Activated T-cell treated with anti-CD3 and anti-CD28 coated beads for 24 hours (primary cell): ENCODE data around the gene BICRAL.

ENCODE experiments used
- DNase-seq: peaks from one replicate; pipeline ENCODE4 v3.0.0-alpha.2; 2020; ENCODE audit warnings: low read depth

Gene BICRAL

DNA sequence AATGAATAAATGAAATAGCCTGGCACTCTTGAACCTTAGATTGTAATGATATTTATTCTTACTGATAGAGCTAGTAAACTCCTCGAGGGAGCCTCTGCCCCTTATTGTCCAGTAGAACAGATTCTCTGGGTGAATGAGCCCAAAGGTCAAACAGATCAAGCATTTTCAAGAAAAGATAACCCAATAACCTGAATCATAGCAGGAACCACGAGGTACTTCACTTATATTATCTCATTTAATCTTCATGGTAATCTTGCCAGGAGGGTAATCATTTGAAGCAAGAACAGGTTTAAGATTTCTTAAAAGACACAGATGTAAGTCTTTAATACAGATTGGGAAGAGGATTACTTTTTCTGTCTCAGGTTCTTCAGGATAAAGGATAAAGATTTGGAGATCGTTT lies 18.9 kb upstream of the BICRAL start:
- DNase-seq, result no peak

DNA sequence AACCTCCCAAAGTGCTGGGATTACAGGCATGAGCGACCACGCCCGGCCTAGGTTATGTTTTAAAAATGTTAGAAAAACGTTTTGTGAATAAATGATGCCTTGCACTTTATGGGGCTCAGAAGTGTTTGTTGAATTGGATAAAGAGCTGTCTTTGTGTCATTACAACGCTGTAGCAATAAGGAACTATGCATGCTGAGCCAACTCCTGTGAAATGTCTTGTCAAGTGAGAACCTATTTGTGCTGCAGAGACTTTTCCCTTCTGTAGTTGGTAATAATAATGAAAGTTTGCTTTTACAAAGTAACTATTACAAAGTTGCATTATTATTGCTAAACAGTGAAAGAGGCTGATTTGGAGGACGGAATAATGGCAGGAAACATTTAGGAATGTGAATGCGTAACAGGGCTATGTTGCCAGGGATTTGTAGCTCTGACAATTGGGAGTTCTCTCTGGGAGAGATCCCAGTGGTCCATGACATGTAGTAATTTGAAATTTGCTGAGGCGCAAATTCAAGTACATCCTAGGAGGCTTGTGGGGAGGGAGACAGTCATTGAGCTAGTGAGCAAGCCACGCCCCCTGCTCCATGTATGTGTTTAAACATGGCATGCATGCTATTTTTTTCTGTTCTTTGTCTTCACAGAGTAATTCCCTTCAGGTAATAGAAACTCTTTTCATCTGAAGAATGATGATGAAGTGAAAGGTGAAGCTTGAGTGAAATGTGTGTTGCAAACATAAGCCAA lies 16.8 kb upstream of the BICRAL start:
- DNase-seq, result no peak

DNA sequence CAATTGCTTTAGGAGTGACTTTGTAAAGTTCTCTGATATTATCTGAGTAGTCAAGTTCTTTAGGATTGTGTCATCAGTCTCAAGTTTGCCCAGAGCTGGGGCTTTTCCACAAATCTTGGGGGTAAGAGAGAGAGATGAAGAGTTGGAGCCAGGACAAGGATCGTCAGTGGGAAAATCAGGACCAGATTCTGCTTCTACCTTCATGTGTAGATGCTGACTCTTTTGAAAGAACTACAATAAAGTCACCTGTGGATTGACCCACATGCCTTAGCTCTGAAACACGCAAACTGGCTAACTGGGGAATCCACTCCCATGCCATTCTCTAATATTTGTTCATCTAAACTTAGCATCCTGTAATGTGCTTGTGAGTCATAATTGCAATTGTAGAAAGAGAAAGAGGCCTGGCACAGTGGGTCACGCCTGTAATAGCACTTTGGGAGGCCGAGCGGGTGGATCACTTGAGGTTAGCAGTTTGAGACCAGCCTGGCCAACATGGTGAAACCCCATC lies 15.6 kb upstream of the BICRAL start:
- no peak for DNase-seq

GRCh38 chr6:42769051-42769450 lies 12.8 kb upstream of the BICRAL start:
- no peak for DNase-seq

- no peak for DNase-seq
These were observed 12.0 kb upstream of the BICRAL start for GRCh38 chr6:42769836-42770235.

GRCh38 chr6:42771741-42772100 lies 10.1 kb upstream of the BICRAL start:
- no peak for DNase-seq

DNA sequence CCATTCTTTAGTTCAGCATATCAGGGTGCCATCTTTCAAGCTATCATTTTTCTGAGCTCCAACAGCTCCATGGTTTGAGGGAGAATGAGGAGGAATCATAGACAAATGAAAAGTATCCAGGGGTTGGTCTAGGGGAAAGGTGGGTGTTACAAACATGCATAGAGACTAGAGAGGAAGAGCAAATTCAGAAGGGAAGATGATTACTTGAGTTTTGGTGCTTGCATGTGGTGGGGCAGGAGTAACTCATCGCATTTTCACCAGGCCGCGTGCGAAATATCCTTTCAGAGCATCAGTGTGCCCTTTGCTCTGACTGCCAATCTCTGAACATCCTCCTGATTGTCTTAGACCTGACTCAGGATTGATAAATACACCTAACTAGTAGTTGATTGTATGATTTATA lies 7.7 kb upstream of the BICRAL start:
- DNase-seq, result no peak

GRCh38 chr6:42774821-42775487 lies 6.9 kb upstream of the BICRAL start:
- DNase-seq, result peak; percentile 25

- DNase-seq, result no peak
These were observed 4.6 kb upstream of the BICRAL start for GRCh38 chr6:42777126-42777822.

GRCh38 chr6:42778122-42778521 lies 3.7 kb upstream of the BICRAL start:
- DNase-seq, result no peak

DNA sequence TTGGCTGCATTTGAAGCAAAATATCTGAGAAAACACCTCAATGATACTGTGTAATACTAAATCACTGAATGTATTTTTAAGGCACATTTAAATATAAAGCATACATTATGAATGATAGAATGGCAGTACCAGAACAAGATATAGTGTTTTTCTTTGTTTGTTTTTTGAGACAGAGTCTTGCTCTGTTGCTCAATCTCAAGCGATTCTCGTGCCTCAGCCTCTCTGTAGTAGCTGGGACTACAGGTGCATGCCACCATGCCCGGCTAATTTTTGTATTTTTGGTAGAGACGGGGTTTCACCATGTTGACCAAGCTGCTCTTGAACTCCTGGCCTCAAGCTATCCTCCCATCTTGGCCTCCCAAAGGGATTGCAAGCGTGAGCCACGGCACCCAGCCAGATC lies 2.3 kb upstream of the BICRAL start:
- no peak for DNase-seq

- DNase-seq, result no peak
These were observed 381 bp upstream of the BICRAL start for GRCh38 chr6:42781546-42781795.

- peak; percentile 60 for DNase-seq
These were observed 881 bp downstream of the BICRAL start for GRCh38 chr6:42782689-42783176.

GRCh38 chr6:42783177-42783875 lies 1.5 kb downstream of the BICRAL start:
- DNase-seq, result peak; percentile 55

DNA sequence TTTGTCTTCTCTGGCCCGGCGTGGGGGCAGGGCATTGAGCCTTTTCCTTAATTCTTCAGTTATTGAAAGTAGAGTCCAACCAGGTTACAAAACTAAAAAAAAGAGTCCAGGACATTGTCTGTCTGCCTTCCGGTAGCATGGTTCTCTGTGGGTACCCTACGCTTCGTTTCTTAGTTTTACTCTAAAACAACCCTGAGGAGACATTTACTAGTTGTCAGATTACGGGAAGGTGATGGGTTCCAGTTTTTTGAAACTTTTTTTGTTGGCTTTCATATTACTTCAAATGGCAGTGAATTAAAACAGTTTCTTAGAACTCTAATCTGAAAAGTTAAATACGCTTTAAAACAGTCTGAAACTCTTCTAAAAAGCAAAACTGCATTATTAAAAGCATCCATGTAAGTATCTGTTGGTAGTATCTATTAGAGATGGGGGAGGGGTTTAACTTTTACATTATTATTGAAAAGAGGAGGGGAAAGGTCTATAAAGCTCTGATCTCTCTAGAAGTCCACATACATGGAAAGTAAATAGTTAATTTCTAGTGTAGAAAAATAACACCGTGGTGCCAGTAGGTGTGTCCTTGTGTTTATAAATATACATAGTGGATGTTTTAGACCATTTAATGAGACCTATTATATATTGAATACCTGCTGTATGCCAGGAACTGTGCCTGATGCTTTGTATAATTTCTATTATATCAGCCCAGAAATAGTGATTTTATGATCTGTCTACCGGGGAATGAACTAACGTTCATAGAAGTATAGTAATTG lies 2.2 kb downstream of the BICRAL start:
- no peak for DNase-seq

DNA sequence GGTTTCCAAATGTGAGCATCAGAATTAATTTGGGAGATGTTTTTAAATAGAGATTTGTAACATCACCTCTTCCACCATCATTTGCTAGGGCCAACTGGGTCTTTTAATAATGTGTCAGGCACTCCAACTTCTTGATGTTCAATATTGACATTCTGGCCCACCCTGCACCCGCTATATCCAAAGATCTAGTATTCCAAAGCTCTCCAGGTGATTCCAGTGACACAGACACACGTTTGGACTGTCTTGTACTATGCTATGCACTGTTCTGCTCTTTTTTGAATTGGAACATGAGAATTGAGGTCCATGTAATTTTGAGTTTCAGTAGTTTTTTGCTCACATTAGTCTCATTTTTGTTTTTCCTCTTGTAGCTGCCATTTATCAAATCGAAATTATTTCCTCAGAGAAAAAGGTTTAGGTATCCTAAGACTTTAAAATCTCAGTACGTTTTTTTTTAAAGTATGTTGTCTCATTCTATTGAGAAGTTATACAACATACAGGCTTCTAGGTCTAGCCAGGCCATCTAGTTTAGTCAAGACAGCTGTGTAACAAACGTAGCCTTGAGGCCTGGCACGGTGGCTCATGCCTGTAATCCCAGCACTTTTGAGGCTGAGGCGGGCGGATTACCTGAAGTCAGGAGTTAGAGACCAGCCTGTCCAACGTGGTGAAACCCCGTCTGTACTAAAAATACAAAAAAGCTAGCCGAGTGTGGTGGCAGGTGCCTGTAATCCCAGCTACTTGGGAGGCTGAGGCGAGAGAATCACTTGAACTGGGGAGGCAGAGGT lies 3.1 kb downstream of the BICRAL start:
- no peak for DNase-seq

GRCh38 chr6:42786525-42786985 lies 4.7 kb downstream of the BICRAL start:
- no peak for DNase-seq

- no peak for DNase-seq
These were observed 5.2 kb downstream of the BICRAL start for GRCh38 chr6:42787063-42787472.

- no peak for DNase-seq
These were observed 6.8 kb downstream of the BICRAL start for GRCh38 chr6:42788671-42789070.

- no peak for DNase-seq
These were observed 8.8 kb downstream of the BICRAL start for GRCh38 chr6:42790549-42791181.
